Lower leg skin (tissue), 4 donors: ENCODE results near the gene ISG15. TPM values are rescaled to one million over a fixed set of nuclear protein-coding genes. Genes with fewer than 3 reads are reported as not detected.
A peak's percentile ranks its signal among the peaks of the same experiment; 100 is the strongest.

Experiments
- DNase-seq, 2 donors: peaks; one replicate each; pipeline ENCODE4 v3.0.0-alpha.2; 2019; ENCODE audit warnings: low spot score in 2 of 2
- H3K4me3 ChIP-seq: fragments of 200-600 bp; sonication (generic); 2 replicates; pipeline ENCODE4 v1.5.1; 2017; ENCODE audit warnings: mild to moderate bottlenecking, low read depth; ENCODE audit not compliant: poor library complexity, severe bottlenecking
- CTCF ChIP-seq, 3 donors: fragments of 450-650 bp; IDR thresholded peaks; one replicate each; pipeline ENCODE4 v1.5.1; 2016; ENCODE audit warnings: antibody characterized with exemption in 3 of 3, mild to moderate bottlenecking in 3 of 3, moderate library complexity in 2 of 3
- POLR2A ChIP-seq, 2 donors: fragments of 450-650 bp; IDR thresholded peaks; one replicate each; pipeline ENCODE4 v1.6.1; 2016 to 2017; ENCODE audit warnings: antibody characterized with exemption in 2 of 2, mild to moderate bottlenecking in 1 of 2, moderate library complexity in 1 of 2
- WGBS, 2 donors: methylation state at CpG; one replicate each; pipeline ENCODE4 v1.1.5; 2018; 5-methylcytosine and 5-hydroxymethylcytosine counted together
- intact Hi-C: fragments of 100-400 bp; cut with DNase I; formaldehyde crosslinking; loops from one replicate; pipeline ENCODE4 v1.15.0; 2023; ENCODE audit warnings: low total_unique reads
- total RNA-seq, 4 donors: library from RNA; depleted of rRNA; stranded (reverse); fragments of >200 nt; gene quantifications; one replicate each; pipeline ENCODE4 v1.1.0, GENCODE V29; 2016

The ISG15 gene
- 10 to 100 TPM in 1 of 4 donors, 1 to 10 TPM in 3; 3.6 to 12.9 (median 6.0) TPM for total RNA-seq

GRCh38 chr1:1013105-1013921 lies at the start of gene ISG15:
Gene ISG15 (plus strand): TSS chr1:1013497. CDS start chr1:1013574, 77 bp downstream.
- 1 to 7% methylated on average over 26 to 29 of the region's 30 CpGs for WGBS, 2 donors
- H3K4me3 ChIP-seq = peak within 1 kb of the TSS; percentile 4
- intact Hi-C loops = no loop called here
- TF ChIP-seq CTCF (IDR thresholded peaks at IDR 0.05) (no peak), POLR2A (IDR thresholded peaks at IDR 0.05) (no peak)
- DNase-seq = peak; percentile 84 to 97

DNA sequence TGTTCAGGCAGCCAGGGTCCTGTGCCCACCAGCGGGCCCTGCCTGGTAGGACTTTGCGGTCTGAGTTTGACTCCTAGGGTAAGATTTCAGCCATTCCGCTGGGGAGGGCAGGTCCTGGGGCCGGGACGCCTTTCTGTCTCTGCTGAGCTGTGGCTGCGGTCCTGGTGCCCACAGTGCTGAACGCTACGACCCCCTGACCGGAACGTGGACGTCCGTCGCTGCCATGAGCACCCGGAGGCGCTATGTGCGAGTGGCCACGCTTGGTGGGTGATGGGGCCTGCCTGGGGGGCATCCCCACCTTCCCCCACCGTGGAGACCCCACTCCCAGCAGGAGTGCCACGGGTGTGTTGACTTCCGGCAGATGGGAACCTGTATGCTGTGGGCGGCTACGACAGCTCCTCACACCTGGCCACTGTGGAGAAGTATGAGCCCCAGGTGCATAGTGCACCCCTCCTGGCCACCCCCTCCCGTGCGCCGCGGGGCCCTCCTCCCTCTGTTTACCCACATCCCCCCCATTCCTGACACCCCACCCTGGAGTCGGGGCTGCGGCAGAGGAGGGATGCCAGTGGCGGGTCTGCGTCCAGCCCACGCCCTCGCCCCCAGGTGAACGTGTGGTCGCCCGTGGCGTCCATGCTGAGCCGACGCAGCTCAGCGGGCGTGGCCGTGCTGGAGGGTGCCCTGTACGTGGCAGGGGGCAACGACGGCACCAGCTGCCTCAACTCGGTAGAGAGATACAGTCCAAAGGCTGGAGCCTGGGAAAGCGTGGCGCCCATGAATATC lies 49.4 kb upstream of the ISG15 start:
- intact Hi-C loops = no loop called here
- H3K4me3 ChIP-seq = no peak overlapping the region
- WGBS, 2 donors = 83 to 86% methylated on average over 22 to 30 of the region's 47 CpGs
- TF ChIP-seq POLR2A (IDR thresholded peaks at IDR 0.05) (no peak), CTCF (IDR thresholded peaks at IDR 0.05) (no peak)
- DNase-seq = no peak

- TF ChIP-seq POLR2A (IDR thresholded peaks at IDR 0.05) (no peak), CTCF (IDR thresholded peaks at IDR 0.05) (no peak)
- 90 to 94% methylated on average over 33 to 37 of the region's 51 CpGs for WGBS, 2 donors
- no peak overlapping the region for H3K4me3 ChIP-seq
- intact Hi-C loops = no loop called here
- no peak for DNase-seq
These were observed 48.4 kb upstream of the ISG15 start for GRCh38 chr1:964691-965525.

DNA sequence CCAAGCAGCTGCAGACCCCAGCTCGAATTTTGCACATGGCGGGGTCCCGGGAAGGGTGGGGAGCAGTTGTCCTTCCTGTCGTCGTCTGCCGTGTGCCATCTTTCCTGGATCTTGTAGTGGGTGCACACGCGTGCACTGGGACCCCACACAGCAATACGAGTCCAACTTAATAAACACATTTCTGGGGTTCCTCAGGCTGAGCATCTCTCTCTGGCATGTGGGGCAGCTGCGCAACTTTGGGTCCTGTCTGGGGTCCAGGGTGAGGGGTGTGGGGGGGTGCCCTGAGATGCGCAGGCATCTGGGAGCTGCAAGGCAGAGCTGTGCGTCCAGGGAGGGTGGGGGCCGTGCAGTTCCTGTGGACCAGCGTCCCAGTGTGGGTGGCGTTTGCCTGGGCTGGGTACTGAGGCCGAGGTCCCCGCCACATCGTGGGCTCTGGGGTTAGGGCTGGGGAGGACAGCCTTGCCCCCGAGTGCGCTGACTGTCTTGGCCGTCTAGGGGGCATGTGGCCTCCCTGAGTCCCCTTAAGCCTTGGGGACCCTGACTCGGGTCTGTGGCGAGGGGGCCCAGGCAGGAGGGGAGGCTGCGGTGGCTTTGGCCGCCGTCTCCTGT lies 47.7 kb upstream of the ISG15 start:
- H3K4me3 ChIP-seq = no peak overlapping the region
- WGBS, 2 donors = 70 to 81% methylated on average over 10 to 19 of the region's 26 CpGs
- no peak for DNase-seq
- intact Hi-C loops = no loop called here
- TF ChIP-seq POLR2A (IDR thresholded peaks at IDR 0.05) (no peak), CTCF (IDR thresholded peaks at IDR 0.05) (no peak)

DNA sequence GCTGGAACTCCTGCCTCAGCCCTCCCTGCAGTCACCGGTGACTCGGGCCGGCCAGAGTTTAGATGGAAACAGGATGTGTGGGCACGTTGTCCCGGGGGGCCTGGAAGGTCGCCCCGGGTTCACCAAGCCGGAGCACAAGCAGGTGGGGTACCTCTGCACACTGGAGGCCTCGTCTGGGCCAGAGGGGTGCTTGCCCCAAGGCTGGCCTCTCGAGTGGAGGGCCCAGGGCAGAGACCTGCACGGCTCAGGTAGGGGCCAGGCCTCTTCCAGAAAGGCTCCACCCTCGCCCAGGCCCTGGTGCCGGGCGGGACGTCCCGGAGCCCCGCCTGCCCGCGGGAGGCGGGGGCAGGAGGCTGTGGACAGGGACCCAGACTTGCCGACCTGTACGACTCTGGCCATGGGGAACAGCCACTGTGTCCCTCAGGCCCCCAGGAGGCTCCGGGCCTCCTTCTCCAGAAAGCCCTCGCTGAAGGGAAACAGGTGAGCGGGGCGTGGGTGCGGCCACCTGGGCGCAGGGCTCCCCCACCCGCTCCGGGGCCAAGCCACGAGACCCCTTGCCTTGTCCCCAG lies 47.1 kb upstream of the ISG15 start, which contains the start of gene PLEKHN1:
TSS of gene PLEKHN1 (plus strand) at position 348 of the 569 bp plus-strand sequence. CDS start at position 398, 50 bp downstream.
- TF ChIP-seq CTCF (IDR thresholded peaks at IDR 0.05) = no peak
- no peak for TF ChIP-seq POLR2A (IDR thresholded peaks at IDR 0.05)
- 10 to 14% methylated on average over 10 to 16 of the region's 31 CpGs for WGBS, 2 donors
- intact Hi-C loops = no loop called here
- no peak for DNase-seq
- H3K4me3 ChIP-seq = peak within 1 kb of the TSS; percentile 48
